KMS-11 (cell line): ENCODE data around the gene ZNF574.

Experiments used
- H2AFZ ChIP-seq: fragments of 200-600 bp; sonication (generic); 2 replicates; pipeline ENCODE4 v1.6.1; 2016; ENCODE audit warnings: antibody characterized with exemption, mixed run types, low read depth
- H3K27ac ChIP-seq: fragments of 200-600 bp; sonication (generic); 2 replicates; pipeline ENCODE4 v1.6.1; 2016; ENCODE audit warnings: mild to moderate bottlenecking, mixed run types
- H3K27me3 ChIP-seq: fragments of 200-600 bp; sonication (generic); 2 replicates; pipeline ENCODE4 v1.6.1; 2017; ENCODE audit warnings: mild to moderate bottlenecking, low read depth, mixed run types, moderate library complexity; ENCODE audit not compliant: insufficient read depth
- H3K36me3 ChIP-seq: fragments of 200-600 bp; sonication (generic); 2 replicates; pipeline ENCODE4 v1.6.1; 2017; ENCODE audit warnings: mild to moderate bottlenecking, mixed run types; ENCODE audit not compliant: insufficient read depth
- H3K4me1 ChIP-seq: fragments of 200-600 bp; sonication (generic); 2 replicates; pipeline ENCODE4 v1.6.1; 2016; ENCODE audit warnings: mild to moderate bottlenecking, low read depth, mixed run types; ENCODE audit not compliant: poor library complexity, severe bottlenecking
- H3K4me2 ChIP-seq: fragments of 200-600 bp; sonication (generic); 2 replicates; pipeline ENCODE4 v1.7.0; 2016; ENCODE audit warnings: mild to moderate bottlenecking, mixed run types
- H3K4me3 ChIP-seq: fragments of 200-600 bp; sonication (generic); IDR thresholded peaks from 2 replicates; pipeline ENCODE4 v1.6.1; 2017; ENCODE audit warnings: low read depth, low read length, mixed read lengths; ENCODE audit not compliant: insufficient read depth
- H3K79me2 ChIP-seq: fragments of 200-600 bp; sonication (generic); 2 replicates; pipeline ENCODE4 v1.6.1; 2016; ENCODE audit warnings: low read depth, mixed run types; ENCODE audit not compliant: insufficient read depth
- H3K9ac ChIP-seq: fragments of 200-600 bp; sonication (generic); 2 replicates; pipeline ENCODE4 v1.6.1; 2016; ENCODE audit warnings: mild to moderate bottlenecking, mixed run types
- H4K20me1 ChIP-seq: fragments of 200-600 bp; sonication (generic); 2 replicates; pipeline ENCODE4 v1.6.1; 2016; ENCODE audit warnings: mild to moderate bottlenecking, mixed run types; ENCODE audit not compliant: insufficient read depth
- TF ChIP-seq, protein P1 (sequence below): fragments of 200-600 bp; sonication (generic); conservative IDR thresholded peaks from 2 replicates; pipeline ENCODE4 v1.6.1; 2017; ENCODE audit warnings: low read depth, mild to moderate bottlenecking, antibody characterized with exemption, low read length, moderate library complexity, mixed read lengths

ZNF574 gene

DNA sequence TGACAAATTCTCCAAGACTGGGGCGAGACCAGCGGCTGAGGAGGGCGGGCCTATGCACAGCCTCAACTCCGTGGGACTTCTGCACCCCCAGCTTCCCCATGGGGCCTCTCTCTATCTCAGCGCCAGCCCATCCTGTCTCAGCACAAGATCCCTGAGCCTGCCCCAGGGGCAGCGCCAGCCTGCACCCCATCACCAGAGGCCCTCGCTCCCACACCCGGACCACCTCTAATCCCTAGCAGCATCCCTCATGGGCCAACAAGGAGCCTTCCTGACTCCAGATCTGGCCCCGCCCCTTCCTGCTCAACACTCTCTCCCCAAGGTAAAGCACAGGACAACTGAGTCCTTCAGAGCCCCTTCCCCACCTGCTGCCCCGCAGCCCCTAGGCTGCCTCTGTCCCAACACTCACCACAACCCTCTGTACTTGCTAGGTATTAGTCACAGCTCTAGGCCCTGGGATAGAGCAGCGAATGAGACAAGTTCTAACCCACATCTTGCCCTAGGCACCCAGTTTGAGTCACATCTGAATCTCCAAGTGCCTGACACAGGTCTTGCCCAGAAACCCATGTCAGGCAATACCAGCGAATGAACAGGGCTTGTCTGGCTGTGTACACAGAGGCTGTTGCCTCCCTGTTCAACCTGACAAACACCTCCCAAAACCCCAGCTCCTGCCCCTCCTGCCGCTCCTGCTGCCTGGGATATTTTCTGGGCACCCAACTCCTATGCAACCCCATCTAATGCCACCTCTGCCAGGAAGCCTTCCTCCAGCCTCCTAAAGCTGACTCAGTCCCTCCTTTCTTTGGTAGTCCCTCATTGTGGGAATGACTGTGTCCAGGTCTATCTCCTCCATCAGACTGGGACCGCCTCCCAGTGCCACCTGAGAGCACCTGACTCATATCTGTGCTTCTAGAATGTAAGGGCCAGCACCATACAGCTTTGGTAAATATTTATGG is 24.5 kb upstream of the ZNF574 start:
- Histone ChIP-seq H2AFZ (no peak overlapping the region), H4K20me1 (no peaks in the 10 kb centered on the region), H3K27me3 (peaks cover 95% of the 10 kb centered on the region), H3K79me2 (no peaks in the 10 kb centered on the region), H3K4me2 (no peak overlapping the region), H3K9ac (no peak overlapping the region), H3K36me3 (no peaks in the 10 kb centered on the region), H3K4me1 (no peaks in the 10 kb centered on the region), H3K4me3 (no peak overlapping the region), H3K27ac (no peak overlapping the region)
- TF ChIP-seq, protein P1, sequence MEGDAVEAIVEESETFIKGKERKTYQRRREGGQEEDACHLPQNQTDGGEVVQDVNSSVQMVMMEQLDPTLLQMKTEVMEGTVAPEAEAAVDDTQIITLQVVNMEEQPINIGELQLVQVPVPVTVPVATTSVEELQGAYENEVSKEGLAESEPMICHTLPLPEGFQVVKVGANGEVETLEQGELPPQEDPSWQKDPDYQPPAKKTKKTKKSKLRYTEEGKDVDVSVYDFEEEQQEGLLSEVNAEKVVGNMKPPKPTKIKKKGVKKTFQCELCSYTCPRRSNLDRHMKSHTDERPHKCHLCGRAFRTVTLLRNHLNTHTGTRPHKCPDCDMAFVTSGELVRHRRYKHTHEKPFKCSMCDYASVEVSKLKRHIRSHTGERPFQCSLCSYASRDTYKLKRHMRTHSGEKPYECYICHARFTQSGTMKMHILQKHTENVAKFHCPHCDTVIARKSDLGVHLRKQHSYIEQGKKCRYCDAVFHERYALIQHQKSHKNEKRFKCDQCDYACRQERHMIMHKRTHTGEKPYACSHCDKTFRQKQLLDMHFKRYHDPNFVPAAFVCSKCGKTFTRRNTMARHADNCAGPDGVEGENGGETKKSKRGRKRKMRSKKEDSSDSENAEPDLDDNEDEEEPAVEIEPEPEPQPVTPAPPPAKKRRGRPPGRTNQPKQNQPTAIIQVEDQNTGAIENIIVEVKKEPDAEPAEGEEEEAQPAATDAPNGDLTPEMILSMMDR, result no peak

DNA sequence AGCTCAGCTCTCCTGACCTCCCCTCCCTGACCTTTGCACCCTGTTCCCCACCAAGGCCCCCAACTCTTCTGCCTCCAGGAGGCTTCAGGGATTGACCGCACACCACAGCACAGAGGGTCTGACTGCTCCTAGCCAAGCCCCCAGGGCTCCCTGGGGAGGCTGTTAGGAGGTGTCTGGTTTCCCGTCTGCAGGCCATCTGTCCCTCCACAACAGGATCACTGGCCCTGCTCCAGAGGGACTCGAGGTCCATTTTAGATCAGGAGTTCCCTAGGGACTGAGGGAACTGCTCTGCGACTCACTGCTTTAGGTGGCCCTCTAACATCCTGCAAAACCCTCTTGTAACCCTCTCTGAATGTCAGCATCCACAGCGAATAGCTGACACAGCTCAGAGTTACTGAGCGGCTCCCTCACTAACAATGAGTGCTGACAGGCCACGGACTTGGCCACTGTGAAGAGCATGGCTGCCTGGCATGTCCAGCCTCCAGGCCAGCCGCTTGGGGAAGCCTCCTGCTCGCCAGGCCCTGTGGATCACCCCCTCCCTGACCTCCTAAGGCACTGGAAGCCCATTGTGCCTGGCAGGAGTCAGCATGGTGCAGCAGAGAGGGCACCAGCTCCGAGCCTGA is 23.6 kb upstream of the ZNF574 start:
- Histone ChIP-seq H3K9ac (no peak overlapping the region), H3K4me2 (no peak overlapping the region), H3K36me3 (no peaks in the 10 kb centered on the region), H3K27me3 (peaks cover 95% of the 10 kb centered on the region), H3K27ac (no peak overlapping the region), H3K4me1 (no peaks in the 10 kb centered on the region), H2AFZ (no peak overlapping the region), H3K79me2 (no peaks in the 10 kb centered on the region), H4K20me1 (no peaks in the 10 kb centered on the region), H3K4me3 (no peak overlapping the region)
- TF ChIP-seq, protein P1, result no peak

DNA sequence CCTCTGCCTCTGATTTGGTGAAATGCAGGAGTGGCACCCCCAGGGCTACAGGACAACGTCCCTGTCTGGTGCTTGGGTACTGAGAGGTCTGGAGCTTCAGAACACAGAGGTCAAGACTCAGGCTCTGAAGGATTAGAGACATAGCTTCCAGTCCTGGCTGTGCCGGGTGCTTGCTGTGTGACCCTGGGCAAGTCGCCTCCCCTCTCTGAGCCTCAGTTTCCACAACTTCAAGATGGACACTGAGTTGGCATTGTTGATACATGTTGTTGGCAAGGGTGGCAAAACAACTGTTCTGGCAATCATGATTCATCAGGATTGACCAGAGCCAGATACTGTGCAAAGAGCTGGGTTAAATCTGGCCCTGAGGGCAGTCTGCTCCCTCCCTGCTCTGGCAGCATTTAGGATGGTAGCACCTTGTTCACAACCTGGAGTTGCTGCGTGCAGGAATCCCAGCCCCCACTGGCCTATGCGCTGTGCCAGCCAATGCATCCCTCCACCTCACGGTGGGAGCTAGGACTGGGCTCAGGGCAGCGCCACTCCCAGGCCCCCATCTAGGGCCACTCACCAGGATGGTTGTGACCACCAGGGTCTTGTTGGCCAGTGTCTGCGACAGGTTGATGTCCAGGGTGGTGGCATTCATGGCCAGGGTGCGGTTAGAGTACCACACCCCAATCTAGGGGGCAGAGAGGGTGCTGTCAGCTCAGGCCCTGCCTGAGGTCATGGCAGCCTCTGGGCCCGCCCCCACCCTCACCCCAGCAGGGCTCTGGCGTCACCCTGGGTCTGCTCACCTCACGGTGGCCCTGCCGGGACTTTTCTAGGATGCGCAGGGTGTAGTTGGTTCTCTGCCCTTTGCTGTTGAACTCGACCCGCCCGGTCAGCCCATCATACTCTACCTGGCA is 22.7 kb upstream of the ZNF574 start:
- Histone ChIP-seq H3K4me2 (no peak overlapping the region), H3K27me3 (peaks cover 97% of the 10 kb centered on the region), H3K36me3 (no peaks in the 10 kb centered on the region), H3K27ac (no peak overlapping the region), H2AFZ (no peak overlapping the region), H3K4me1 (no peaks in the 10 kb centered on the region), H4K20me1 (no peaks in the 10 kb centered on the region), H3K4me3 (no peak overlapping the region), H3K9ac (no peak overlapping the region), H3K79me2 (no peaks in the 10 kb centered on the region)
- TF ChIP-seq, protein P1, result no peak

- no peak overlapping the region for H2AFZ ChIP-seq
Observed at GRCh38 chr19:42054205-42054604, 21.8 kb upstream of the ZNF574 start.

More at GRCh38 chr19:42054205-42054604, 21.8 kb upstream of the ZNF574 start:
- no peaks in the 10 kb centered on the region for H4K20me1 ChIP-seq
- no peaks in the 10 kb centered on the region for H3K79me2 ChIP-seq
- H3K4me1 ChIP-seq, result no peaks in the 10 kb centered on the region
- peaks cover 95% of the 10 kb centered on the region for H3K27me3 ChIP-seq
- TF ChIP-seq, protein P1, result no peak
- no peak overlapping the region for H3K9ac ChIP-seq
- H3K27ac ChIP-seq, result no peak overlapping the region
- H3K4me3 ChIP-seq, result no peak overlapping the region
- H3K4me2 ChIP-seq, result no peak overlapping the region
- H3K36me3 ChIP-seq, result no peaks in the 10 kb centered on the region
